ENCODE results near the gene ZP1.

GRCh38 chr11:60912223-60912850 lies 45.0 kb downstream of the ZP1 start:
- TF ChIP-seq CTCF (IDR thresholded peaks at IDR 0.05; ENCODE audit: low read depth, low read length, missing input control) (no peak), SP1 (IDR thresholded peaks at IDR 0.05) (no peak), YY1 (IDR thresholded peaks at IDR 0.05) (no peak), MAX (IDR thresholded peaks at IDR 0.05) (no peak), RAD21 (IDR thresholded peaks at IDR 0.05) (no peak), TAF1 (conservative IDR thresholded peaks at IDR 0.05) (no peak), RXRA (IDR thresholded peaks at IDR 0.05) (no peak), GABPA (IDR thresholded peaks at IDR 0.05 in 1 of 2, conservative IDR thresholded peaks at IDR 0.05 in 1 of 2) (no peak)

All from liver (tissue), 3 donors.